Fibroblast of pulmonary artery (primary cell): Measurements from ENCODE around the gene RAE1.

Experiments
- DNase-seq: peaks from one replicate; pipeline ENCODE4 v3.0.0-alpha.2; 2010; ENCODE audit warnings: low read depth
- H3K4me3 ChIP-seq: replicated peaks from 2 replicates; pipeline ENCODE4 v1.5.1; 2011; ENCODE audit warnings: low read depth, mild to moderate bottlenecking, control low read depth, low read length, moderate library complexity
- CTCF ChIP-seq: IDR thresholded peaks from 2 replicates; pipeline ENCODE4 v1.5.1; 2011; ENCODE audit warnings: mild to moderate bottlenecking, control low read depth, low read length, inconsistent platforms; ENCODE audit errors: missing control alignments

Gene RAE1

GRCh38 chr20:57388953-57389694 is 38.1 kb downstream of the RAE1 start:
- H3K4me3 ChIP-seq: peak overlapping the region; percentile 25
- DNase-seq: peak; percentile 61
- TF ChIP-seq CTCF: peak; percentile 9

DNA sequence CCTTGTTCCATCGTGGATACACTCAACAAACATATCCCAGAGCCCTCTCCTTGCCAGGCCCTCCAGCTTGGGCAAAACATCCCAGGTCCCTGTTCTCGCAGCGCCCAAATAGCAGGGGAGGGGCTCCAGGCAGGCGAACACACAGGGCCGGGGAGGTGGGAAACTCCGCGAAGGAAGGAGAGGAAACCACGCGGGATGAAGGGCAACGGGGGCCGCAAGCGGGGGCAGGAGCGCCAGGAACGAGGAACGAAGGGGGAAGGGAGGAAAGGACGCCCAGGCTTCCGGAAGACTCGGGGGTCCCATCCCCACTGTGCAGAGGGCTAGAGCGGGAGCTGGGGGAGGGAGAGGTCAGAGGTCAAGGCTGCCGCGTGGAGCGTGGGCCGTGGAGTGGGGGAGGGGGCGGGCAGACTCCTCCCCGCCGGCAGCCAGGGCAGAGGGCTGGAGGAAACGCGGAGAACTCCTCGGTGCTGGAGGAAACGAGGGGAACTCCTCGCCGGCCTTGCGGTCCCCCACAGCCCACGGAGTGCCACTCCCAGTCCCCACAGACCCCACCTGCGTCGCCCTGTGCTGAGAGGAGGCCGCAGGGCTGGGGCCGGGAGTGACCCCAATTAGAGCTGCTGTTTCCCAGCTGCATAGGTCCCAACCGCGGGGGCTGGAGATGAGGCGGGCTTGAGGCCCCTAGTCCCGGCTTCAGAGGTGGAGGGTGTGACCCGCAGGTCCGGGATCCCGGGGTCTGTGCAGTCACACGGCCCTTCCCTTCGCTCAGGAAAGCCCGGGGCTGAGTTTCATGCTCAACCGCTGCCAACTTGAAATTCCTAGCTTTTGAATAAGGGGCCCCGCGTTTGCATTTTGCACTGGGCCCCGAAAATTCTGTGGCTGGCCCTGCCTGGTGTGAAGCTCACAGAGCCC is 38.9 kb downstream of the RAE1 start:
- peak overlapping the region; percentile 25 for H3K4me3 ChIP-seq
- no peak for TF ChIP-seq CTCF
- no peak for DNase-seq

DNA sequence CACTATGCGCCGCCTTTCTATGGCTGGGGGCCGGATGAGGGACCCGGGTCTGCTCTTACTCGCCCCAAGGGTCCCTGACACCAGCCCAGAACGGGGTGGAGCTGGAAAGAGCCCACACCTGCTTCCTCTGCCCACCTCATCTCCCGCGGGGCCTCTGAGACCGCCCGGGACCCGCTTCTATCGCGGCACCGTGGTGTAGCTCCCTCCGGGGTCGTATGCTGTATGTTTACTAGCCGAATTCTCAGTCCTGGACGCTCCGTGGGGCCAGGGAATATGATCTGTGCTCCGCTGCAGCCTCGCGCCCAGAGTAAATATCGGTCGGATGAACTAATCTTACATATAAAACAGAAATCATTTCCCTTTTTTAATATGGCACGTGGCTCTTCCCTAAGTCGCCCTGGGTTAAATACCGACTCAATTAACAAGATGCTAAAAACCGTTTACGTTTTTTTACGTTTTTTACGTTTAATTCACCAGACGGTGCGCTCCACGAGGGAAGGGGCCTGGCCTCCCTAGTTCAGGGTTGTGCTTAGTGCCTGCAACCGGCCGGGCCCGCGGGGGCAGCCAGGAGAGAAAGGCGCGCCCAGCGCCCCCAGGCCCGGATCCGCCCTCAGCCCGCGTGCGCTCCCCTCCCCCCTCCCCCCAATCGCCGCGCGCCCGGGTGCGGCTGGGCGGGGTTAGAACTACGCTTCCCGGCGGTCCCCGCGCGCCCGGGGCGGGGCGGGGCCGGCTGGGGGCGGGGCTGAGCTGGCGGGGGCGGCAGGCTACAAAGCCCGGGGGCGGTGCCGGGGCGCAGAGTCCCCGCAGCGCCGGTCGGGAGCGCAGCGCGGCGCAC is 39.8 kb downstream of the RAE1 start, which contains the start of gene RBM38:
Gene RBM38, plus strand, starts transcription at position 793 of the 835 bp plus-strand sequence. CDS start 186 bp downstream, outside the sequence.
- peak; percentile 59 for DNase-seq
- TF ChIP-seq CTCF: no peak
- peak within 1 kb of the TSS; percentile 61 for H3K4me3 ChIP-seq

- no peak for DNase-seq
- no peak for TF ChIP-seq CTCF
- peak overlapping the region; percentile 61 for H3K4me3 ChIP-seq
Measured at GRCh38 chr20:57391439-57392301, 40.6 kb downstream of the RAE1 start.

- TF ChIP-seq CTCF: no peak
- no peak for DNase-seq
- H3K4me3 ChIP-seq: peak overlapping the region; percentile 61
Measured at GRCh38 chr20:57392512-57393271, 41.6 kb downstream of the RAE1 start.
